ENCODE measurements around the gene ZMIZ1.

DNA sequence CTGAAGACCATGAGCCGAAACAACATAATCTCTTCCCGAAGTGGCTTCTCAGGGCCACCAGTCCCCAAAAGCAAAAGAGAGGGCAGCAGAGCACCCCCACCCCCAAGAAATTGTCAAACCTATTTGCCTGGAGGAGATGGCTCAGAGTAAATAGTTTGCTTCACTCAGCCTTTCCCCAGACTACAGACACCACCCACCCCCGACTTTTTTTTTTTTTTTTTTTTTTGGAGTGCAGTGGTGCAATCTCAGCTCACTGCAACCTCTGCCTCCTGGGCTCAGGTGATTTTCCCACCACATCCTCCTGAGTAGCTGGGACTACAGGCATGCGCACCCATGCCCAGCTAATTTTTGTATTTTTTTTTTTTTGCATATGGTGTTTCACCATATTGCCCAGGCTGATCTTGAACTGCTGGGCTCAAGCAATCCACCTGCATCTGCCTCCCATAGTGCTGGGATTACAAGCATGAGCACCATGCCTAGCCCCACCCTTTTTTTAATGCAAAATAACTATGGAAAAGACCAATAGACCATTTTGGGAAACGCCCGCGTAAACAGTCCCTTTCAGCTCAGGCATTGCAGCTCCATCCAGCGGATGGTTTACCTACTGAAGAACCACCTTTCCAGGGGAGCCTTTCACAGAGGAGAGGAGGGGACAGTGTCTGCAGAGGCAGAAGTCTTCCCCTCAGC, 9.7 kb downstream of the ZMIZ1 start:
- TF ChIP-seq, protein P1, sequence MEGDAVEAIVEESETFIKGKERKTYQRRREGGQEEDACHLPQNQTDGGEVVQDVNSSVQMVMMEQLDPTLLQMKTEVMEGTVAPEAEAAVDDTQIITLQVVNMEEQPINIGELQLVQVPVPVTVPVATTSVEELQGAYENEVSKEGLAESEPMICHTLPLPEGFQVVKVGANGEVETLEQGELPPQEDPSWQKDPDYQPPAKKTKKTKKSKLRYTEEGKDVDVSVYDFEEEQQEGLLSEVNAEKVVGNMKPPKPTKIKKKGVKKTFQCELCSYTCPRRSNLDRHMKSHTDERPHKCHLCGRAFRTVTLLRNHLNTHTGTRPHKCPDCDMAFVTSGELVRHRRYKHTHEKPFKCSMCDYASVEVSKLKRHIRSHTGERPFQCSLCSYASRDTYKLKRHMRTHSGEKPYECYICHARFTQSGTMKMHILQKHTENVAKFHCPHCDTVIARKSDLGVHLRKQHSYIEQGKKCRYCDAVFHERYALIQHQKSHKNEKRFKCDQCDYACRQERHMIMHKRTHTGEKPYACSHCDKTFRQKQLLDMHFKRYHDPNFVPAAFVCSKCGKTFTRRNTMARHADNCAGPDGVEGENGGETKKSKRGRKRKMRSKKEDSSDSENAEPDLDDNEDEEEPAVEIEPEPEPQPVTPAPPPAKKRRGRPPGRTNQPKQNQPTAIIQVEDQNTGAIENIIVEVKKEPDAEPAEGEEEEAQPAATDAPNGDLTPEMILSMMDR (IDR thresholded peaks at IDR 0.05), result no peak
- TF ChIP-seq POLR2A (IDR thresholded peaks at IDR 0.05), result no peak

Measured in lower leg skin (tissue), 3 donors.